Measurements from ENCODE around the gene CALN1. TPM values are rescaled to one million over a fixed set of nuclear protein-coding genes. Genes with fewer than 3 reads are reported as not detected.

The CALN1 gene
- total and polyA plus RNA-seq, 4 donors: 0.14 to 0.84 (median 0.24) TPM

DNA sequence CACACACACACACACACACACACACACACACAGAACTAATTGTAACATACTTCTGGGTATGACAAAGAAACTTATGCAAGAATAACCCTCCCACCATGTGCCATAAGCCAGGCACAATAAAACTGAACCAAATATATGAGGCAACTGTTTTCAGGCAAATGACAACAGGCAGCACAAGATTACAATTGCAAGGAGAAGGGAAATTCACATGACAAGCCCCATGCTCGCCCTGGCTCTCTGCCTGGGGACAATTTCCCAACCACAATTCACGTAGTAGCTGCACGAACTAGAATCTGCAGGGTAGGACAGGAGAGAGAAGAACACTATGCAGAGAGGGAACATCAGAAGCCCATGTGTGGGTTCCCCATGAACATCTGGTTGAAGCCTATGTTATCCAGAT lies 143.3 kb downstream of the CALN1 start:
- TF ChIP-seq GABPA (IDR thresholded peaks at IDR 0.05 in 1 of 2, conservative IDR thresholded peaks at IDR 0.05 in 1 of 2): no peak
- TF ChIP-seq, protein P1, sequence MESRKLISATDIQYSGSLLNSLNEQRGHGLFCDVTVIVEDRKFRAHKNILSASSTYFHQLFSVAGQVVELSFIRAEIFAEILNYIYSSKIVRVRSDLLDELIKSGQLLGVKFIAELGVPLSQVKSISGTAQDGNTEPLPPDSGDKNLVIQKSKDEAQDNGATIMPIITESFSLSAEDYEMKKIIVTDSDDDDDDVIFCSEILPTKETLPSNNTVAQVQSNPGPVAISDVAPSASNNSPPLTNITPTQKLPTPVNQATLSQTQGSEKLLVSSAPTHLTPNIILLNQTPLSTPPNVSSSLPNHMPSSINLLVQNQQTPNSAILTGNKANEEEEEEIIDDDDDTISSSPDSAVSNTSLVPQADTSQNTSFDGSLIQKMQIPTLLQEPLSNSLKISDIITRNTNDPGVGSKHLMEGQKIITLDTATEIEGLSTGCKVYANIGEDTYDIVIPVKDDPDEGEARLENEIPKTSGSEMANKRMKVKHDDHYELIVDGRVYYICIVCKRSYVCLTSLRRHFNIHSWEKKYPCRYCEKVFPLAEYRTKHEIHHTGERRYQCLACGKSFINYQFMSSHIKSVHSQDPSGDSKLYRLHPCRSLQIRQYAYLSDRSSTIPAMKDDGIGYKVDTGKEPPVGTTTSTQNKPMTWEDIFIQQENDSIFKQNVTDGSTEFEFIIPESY (IDR thresholded peaks at IDR 0.05): no peak
- no peak for TF ChIP-seq HNF4A (conservative IDR thresholded peaks at IDR 0.05)
- TF ChIP-seq FOXA2 (IDR thresholded peaks at IDR 0.05): no peak
- TF ChIP-seq, protein P2, sequence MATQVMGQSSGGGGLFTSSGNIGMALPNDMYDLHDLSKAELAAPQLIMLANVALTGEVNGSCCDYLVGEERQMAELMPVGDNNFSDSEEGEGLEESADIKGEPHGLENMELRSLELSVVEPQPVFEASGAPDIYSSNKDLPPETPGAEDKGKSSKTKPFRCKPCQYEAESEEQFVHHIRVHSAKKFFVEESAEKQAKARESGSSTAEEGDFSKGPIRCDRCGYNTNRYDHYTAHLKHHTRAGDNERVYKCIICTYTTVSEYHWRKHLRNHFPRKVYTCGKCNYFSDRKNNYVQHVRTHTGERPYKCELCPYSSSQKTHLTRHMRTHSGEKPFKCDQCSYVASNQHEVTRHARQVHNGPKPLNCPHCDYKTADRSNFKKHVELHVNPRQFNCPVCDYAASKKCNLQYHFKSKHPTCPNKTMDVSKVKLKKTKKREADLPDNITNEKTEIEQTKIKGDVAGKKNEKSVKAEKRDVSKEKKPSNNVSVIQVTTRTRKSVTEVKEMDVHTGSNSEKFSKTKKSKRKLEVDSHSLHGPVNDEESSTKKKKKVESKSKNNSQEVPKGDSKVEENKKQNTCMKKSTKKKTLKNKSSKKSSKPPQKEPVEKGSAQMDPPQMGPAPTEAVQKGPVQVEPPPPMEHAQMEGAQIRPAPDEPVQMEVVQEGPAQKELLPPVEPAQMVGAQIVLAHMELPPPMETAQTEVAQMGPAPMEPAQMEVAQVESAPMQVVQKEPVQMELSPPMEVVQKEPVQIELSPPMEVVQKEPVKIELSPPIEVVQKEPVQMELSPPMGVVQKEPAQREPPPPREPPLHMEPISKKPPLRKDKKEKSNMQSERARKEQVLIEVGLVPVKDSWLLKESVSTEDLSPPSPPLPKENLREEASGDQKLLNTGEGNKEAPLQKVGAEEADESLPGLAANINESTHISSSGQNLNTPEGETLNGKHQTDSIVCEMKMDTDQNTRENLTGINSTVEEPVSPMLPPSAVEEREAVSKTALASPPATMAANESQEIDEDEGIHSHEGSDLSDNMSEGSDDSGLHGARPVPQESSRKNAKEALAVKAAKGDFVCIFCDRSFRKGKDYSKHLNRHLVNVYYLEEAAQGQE (IDR thresholded peaks at IDR 0.05): no peak
- TF ChIP-seq NR2F2 (IDR thresholded peaks at IDR 0.05): no peak
- TF ChIP-seq, protein P3, sequence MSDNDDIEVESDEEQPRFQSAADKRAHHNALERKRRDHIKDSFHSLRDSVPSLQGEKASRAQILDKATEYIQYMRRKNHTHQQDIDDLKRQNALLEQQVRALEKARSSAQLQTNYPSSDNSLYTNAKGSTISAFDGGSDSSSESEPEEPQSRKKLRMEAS (IDR thresholded peaks at IDR 0.05): no peak
- no peak for TF ChIP-seq HNF4G (IDR thresholded peaks at IDR 0.05)
- TF ChIP-seq FOXA1 (IDR thresholded peaks at IDR 0.05): no peak
- TF ChIP-seq JUND (IDR thresholded peaks at IDR 0.05): no peak
- no peak for TF ChIP-seq EGR1 (IDR thresholded peaks at IDR 0.05; ENCODE audit: low read depth in 2 of 2)
- TF ChIP-seq TAF1 (conservative IDR thresholded peaks at IDR 0.05): no peak
- no peak for TF ChIP-seq RXRA (IDR thresholded peaks at IDR 0.05)
- TF ChIP-seq YY1 (IDR thresholded peaks at IDR 0.05): no peak
- Histone ChIP-seq H3K9me3 (ENCODE audit: control insufficient read depth in 4 of 4, low read length in 3 of 4) (peaks cover 0 to 4% (median 2%) of the 10 kb centered on the region in 4 donors), H3K4me1 (ENCODE audit: control insufficient read depth in 4 of 4, insufficient read depth in 4 of 4, low read length in 3 of 4) (no peaks in the 10 kb centered on the region), H3K27ac (ENCODE audit: low read depth in 1 of 2, low read length in 2 of 2) (no peak overlapping the region), H3K27me3 (ENCODE audit: control insufficient read depth in 4 of 4, insufficient read depth in 4 of 4, low read length in 3 of 4) (no peaks in the 10 kb centered on the region), H3K36me3 (ENCODE audit: control insufficient read depth in 4 of 4, insufficient read depth in 3 of 4, low read depth in 1 of 4, low read length in 3 of 4) (no peaks in the 10 kb centered on the region), H3K9ac (ENCODE audit: low read depth in 1 of 2, low read length in 2 of 2) (no peak overlapping the region), H3K4me3 (ENCODE audit: low read depth in 1 of 3, low read length in 3 of 3) (no peak overlapping the region)
- DNase-seq (ENCODE audit: low spot score): no peak
- 74% methylated on average over 3 of the region's 3 CpGs for WGBS

- H3K4me3 ChIP-seq (ENCODE audit: low read depth in 1 of 3, low read length in 3 of 3): no peak overlapping the region
- peaks cover 0 to 4% (median 2%) of the 10 kb centered on the region in 4 donors for H3K9me3 ChIP-seq (ENCODE audit: control insufficient read depth in 4 of 4, low read length in 3 of 4)
- H3K9ac ChIP-seq (ENCODE audit: low read depth in 1 of 2, low read length in 2 of 2): no peak overlapping the region
- H3K27me3 ChIP-seq (ENCODE audit: control insufficient read depth in 4 of 4, insufficient read depth in 4 of 4, low read length in 3 of 4): no peaks in the 10 kb centered on the region
- H3K36me3 ChIP-seq (ENCODE audit: control insufficient read depth in 4 of 4, insufficient read depth in 3 of 4, low read depth in 1 of 4, low read length in 3 of 4): no peaks in the 10 kb centered on the region
- TF ChIP-seq SP1 (IDR thresholded peaks at IDR 0.05) (no peak), EGR1 (IDR thresholded peaks at IDR 0.05; ENCODE audit: low read depth in 2 of 2) (no peak), NR2F2 (IDR thresholded peaks at IDR 0.05) (no peak), GABPA (IDR thresholded peaks at IDR 0.05 in 1 of 2, conservative IDR thresholded peaks at IDR 0.05 in 1 of 2) (no peak), YY1 (IDR thresholded peaks at IDR 0.05) (no peak)
- TF ChIP-seq, protein P4, sequence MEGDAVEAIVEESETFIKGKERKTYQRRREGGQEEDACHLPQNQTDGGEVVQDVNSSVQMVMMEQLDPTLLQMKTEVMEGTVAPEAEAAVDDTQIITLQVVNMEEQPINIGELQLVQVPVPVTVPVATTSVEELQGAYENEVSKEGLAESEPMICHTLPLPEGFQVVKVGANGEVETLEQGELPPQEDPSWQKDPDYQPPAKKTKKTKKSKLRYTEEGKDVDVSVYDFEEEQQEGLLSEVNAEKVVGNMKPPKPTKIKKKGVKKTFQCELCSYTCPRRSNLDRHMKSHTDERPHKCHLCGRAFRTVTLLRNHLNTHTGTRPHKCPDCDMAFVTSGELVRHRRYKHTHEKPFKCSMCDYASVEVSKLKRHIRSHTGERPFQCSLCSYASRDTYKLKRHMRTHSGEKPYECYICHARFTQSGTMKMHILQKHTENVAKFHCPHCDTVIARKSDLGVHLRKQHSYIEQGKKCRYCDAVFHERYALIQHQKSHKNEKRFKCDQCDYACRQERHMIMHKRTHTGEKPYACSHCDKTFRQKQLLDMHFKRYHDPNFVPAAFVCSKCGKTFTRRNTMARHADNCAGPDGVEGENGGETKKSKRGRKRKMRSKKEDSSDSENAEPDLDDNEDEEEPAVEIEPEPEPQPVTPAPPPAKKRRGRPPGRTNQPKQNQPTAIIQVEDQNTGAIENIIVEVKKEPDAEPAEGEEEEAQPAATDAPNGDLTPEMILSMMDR (IDR thresholded peaks at IDR 0.05; ENCODE audit: low read depth, low read length, missing input control): no peak
- TF ChIP-seq, protein P5, sequence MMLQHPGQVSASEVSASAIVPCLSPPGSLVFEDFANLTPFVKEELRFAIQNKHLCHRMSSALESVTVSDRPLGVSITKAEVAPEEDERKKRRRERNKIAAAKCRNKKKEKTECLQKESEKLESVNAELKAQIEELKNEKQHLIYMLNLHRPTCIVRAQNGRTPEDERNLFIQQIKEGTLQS (IDR thresholded peaks at IDR 0.05): no peak
- H3K4me1 ChIP-seq (ENCODE audit: control insufficient read depth in 4 of 4, insufficient read depth in 4 of 4, low read length in 3 of 4): no peaks in the 10 kb centered on the region
- WGBS: 77% methylated on average over 2 of the region's 2 CpGs
- no peak for DNase-seq (ENCODE audit: low spot score)
- no peak overlapping the region for H3K27ac ChIP-seq (ENCODE audit: low read depth in 1 of 2, low read length in 2 of 2)
Measured at GRCh38 chr7:72268090-72268489, 144.0 kb downstream of the CALN1 start.

Data from liver (tissue), 9 donors.